Activated B cell treated with CpG ODN at 0.5 μM for 24 hours (primary cell): ENCODE results near the gene PLPP7. TPM values are rescaled to one million over a fixed set of nuclear protein-coding genes. Genes with fewer than 3 reads are reported as not detected.
A peak's percentile ranks its signal among the peaks of the same experiment; 100 is the strongest.

Experiments used
- ATAC-seq: fragments of 200-7000 bp; cut with Tn5 transposase; one replicate; pipeline ENCODE4 v1.10.0; 2021; ENCODE audit warnings: low read depth, mild to moderate bottlenecking, moderate library complexity
- CTCF ChIA-PET: fragments of 350-600 bp; sonication (Branson Sonifier 250); formaldehyde crosslinking; loops from one replicate; lab custom pipeline; 2021; ENCODE audit warnings: antibody characterized with exemption; lab: Charles Lee
- POLR2A ChIA-PET: fragments of 350-600 bp; sonication (Branson Sonifier 250); formaldehyde crosslinking; loops from one replicate; lab custom pipeline; 2021; ENCODE audit warnings: antibody characterized with exemption; lab: Charles Lee
- DNase-seq: peaks from one replicate; pipeline ENCODE4 v3.0.0; 2022
- H3K27ac Mint-ChIP-seq: one replicate; pipeline ENCODE4 v1.8.0; 2020; ENCODE audit warnings: mixed read lengths
- H3K27me3 Mint-ChIP-seq: one replicate; pipeline ENCODE4 v1.8.0; 2021; ENCODE audit warnings: mixed read lengths
- H3K36me3 Mint-ChIP-seq: one replicate; pipeline ENCODE4 v1.8.0; 2021; ENCODE audit warnings: low read depth, mixed read lengths
- H3K4me1 Mint-ChIP-seq: one replicate; pipeline ENCODE4 v1.8.0; 2021; ENCODE audit warnings: mixed read lengths
- H3K4me3 Mint-ChIP-seq: one replicate; pipeline ENCODE4 v1.8.0; 2020; ENCODE audit warnings: mild to moderate bottlenecking, mixed read lengths
- H3K9me3 Mint-ChIP-seq: one replicate; pipeline ENCODE4 v1.8.0; 2020; ENCODE audit warnings: mixed read lengths
- CTCF ChIP-seq: fragments of 200-600 bp; IDR thresholded peaks from one replicate; pipeline ENCODE4 v1.8.0; 2022; ENCODE audit warnings: antibody characterized with exemption, mild to moderate bottlenecking
- intact Hi-C: fragments of 100-400 bp; cut with micrococcal nuclease; formaldehyde crosslinking; loops from one replicate; pipeline ENCODE4 v1.15.1; 2024
- total RNA-seq: library from RNA; stranded (reverse); gene quantifications from 2 replicates; pipeline ENCODE4 v1.2.3, GENCODE V29; 2022

The PLPP7 gene
- total RNA-seq, 1 donor from 2014 or later: 0.53 TPM

- TF ChIP-seq CTCF: no peak
- no peaks in the 10 kb centered on the region for H3K27me3 Mint-ChIP-seq
- H3K4me1 Mint-ChIP-seq: peaks cover 64% of the 10 kb centered on the region
- peaks cover 20% of the 10 kb centered on the region for H3K36me3 Mint-ChIP-seq
- peak overlapping the region; percentile 98 for H3K27ac Mint-ChIP-seq
- DNase-seq: no peak
- ATAC-seq: no peak
- intact Hi-C loops: loop anchor here (10.0 kb wide), 1 partner anchor 452 kb away; no protein-coding TSS in a partner anchor
- ChIA-PET POLR2A (interaction anchor here (0.9 to 17.5 kb wide), 8 partner anchors 8 to 1081 kb away, joined by 4 to 593 read pairs (median 6); partner anchors contain the start of gene SETX), CTCF (interaction anchor here (0.7 to 2.1 kb wide), 2 partner anchors 21 to 95 kb away, joined by 3 to 6 read pairs; no protein-coding TSS in a partner anchor)
- no peaks in the 10 kb centered on the region for H3K9me3 Mint-ChIP-seq
- H3K4me3 Mint-ChIP-seq: peak overlapping the region; percentile 98
Observed at GRCh38 chr9:131273146-131273855, 16.2 kb upstream of the PLPP7 start.

- POLR2A ChIA-PET: interaction anchor here (0.6 to 17.5 kb wide), 11 partner anchors 9 to 1080 kb away, joined by 3 to 593 read pairs (median 6); partner anchors contain the start of genes NUP214 and SETX
- Mint-ChIP-seq H3K27ac (peak overlapping the region; percentile 98), H3K9me3 (no peaks in the 10 kb centered on the region), H3K4me3 (peak overlapping the region; percentile 98), H3K27me3 (no peaks in the 10 kb centered on the region), H3K4me1 (peaks cover 64% of the 10 kb centered on the region), H3K36me3 (peaks cover 20% of the 10 kb centered on the region)
- CTCF ChIA-PET: interaction anchor here (0.7 to 2.1 kb wide), 8 partner anchors 18 to 96 kb away, joined by 3 to 9 read pairs (median 4); no protein-coding TSS in a partner anchor
- intact Hi-C loops: loop anchor here (1.0 to 10.0 kb wide), 2 partner anchors 96 to 451 kb away; no protein-coding TSS in a partner anchor
- no peak for TF ChIP-seq CTCF
- ATAC-seq (no peak), DNase-seq (no peak)
Observed at GRCh38 chr9:131273856-131274673, 15.5 kb upstream of the PLPP7 start.

GRCh38 chr9:131274674-131275331 lies 14.7 kb upstream of the PLPP7 start:
- intact Hi-C loops: loop anchor here (1.0 to 10.0 kb wide), 5 partner anchors 19 to 450 kb away; no protein-coding TSS in a partner anchor
- ATAC-seq: no peak
- H3K36me3 Mint-ChIP-seq: peaks cover 20% of the 10 kb centered on the region
- H3K27me3 Mint-ChIP-seq: no peaks in the 10 kb centered on the region
- peak; percentile 36 for DNase-seq
- H3K9me3 Mint-ChIP-seq: no peaks in the 10 kb centered on the region
- no peak for TF ChIP-seq CTCF
- peak overlapping the region; percentile 98 for H3K27ac Mint-ChIP-seq
- ChIA-PET CTCF (interaction anchor here (0.7 to 2.1 kb wide), 8 partner anchors 19 to 96 kb away, joined by 3 to 9 read pairs (median 4); no protein-coding TSS in a partner anchor), POLR2A (interaction anchor here (0.6 to 17.5 kb wide), 11 partner anchors 10 to 150 kb away, joined by 3 to 593 read pairs (median 6); partner anchors contain the start of genes NUP214 and PLPP7)
- H3K4me3 Mint-ChIP-seq: peak overlapping the region; percentile 98
- peaks cover 57% of the 10 kb centered on the region for H3K4me1 Mint-ChIP-seq

GRCh38 chr9:131275332-131276093 lies 14.0 kb upstream of the PLPP7 start:
- CTCF ChIA-PET: interaction anchor here (1.2 to 2.1 kb wide), 10 partner anchors 19 to 97 kb away, joined by 3 to 9 read pairs (median 5); no protein-coding TSS in a partner anchor
- ATAC-seq (peak; percentile 22), DNase-seq (peak; percentile 46)
- peak overlapping the region; percentile 98 for H3K27ac Mint-ChIP-seq
- H3K27me3 Mint-ChIP-seq: no peaks in the 10 kb centered on the region
- peaks cover 51% of the 10 kb centered on the region for H3K4me1 Mint-ChIP-seq
- no peaks in the 10 kb centered on the region for H3K9me3 Mint-ChIP-seq
- TF ChIP-seq CTCF: no peak
- peaks cover 20% of the 10 kb centered on the region for H3K36me3 Mint-ChIP-seq
- intact Hi-C loops: loop anchor here (1.0 to 10.0 kb wide), 6 partner anchors 19 to 449 kb away; no protein-coding TSS in a partner anchor
- POLR2A ChIA-PET: interaction anchor here (0.7 to 17.5 kb wide), 9 partner anchors 9 to 150 kb away, joined by 3 to 593 read pairs (median 6); partner anchors contain the start of genes NUP214 and PLPP7
- peak overlapping the region; percentile 98 for H3K4me3 Mint-ChIP-seq
